Measurements from ENCODE around the gene ZBTB17.
A peak's percentile ranks its signal among the peaks of the same experiment; 100 is the strongest.
"Not testable (repeated sequence)": the region's sequence is repeated elsewhere in the genome, so short reads cannot be mapped to it uniquely, and the experiment has no call there.

The ZBTB17 gene

DNA sequence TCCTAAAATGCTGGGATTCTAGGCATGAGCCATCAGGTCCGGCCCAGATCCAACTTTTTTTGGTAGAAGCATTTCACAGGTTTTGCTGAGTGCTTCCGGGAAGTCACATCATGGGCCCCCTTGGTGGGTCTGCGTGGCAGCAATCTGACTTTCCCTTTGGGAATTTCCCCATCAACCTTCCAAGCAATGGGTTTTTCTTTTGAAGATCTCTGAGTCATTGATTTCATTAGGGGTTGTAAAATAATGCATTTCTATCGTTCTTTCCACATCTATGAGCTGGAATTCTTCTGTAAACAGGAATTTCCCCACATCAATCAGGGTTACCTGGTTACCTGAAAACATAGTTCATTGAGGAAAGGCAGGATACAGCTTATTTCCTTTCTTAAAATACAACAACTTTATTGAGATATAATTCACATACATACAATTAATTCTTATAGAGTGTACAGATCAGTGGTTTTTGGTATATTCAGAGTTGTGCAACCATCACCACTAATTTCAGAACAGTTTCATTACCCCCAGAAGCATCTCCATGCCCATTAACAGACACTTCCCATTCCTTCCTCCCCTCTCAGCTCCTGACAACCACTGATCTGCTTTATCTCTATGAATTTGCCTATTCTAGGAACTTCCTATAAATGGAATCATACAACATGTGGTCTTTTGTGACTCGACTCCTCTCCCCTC is 9.9 kb upstream of the ZBTB17 start:
- DNase-seq: no peak

DNA sequence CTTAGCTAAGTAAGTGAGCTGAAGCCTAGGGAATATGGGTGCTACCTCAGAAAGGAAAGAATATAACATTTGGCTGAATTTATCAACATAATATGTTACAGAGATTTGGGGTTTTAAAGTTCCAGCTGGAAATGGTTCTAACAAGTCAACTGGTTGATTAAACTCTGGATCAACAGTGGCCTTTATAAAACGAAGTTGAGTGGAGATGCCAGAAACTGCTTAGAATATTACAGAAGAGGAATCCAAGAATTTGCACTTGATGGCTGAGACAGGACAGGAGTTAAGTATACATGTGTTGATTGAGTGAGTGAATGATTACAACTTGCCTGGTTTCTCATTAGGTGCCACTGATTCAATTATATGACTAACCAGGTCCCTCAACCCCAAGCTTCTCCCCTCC is 7.4 kb upstream of the ZBTB17 start:
- DNase-seq: no peak

DNA sequence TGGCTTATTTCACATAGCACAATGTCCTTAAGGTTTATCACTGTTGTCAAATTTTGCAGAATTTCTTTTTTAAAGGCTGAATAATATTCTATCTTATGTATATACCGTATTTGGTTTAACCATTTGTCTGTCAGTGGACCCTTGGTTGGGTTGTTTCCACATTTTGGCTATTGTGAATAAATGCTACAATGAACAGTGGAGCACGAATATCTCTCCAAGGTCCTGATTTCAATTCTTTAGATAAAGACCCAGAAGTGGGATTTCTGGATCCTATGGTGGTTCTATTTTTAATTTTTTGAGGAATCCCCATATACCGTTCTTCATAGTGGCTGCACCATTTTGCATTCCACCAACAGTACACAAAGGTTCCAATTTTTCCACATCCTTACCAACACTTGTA is 5.8 kb upstream of the ZBTB17 start:
- no peak for DNase-seq

DNA sequence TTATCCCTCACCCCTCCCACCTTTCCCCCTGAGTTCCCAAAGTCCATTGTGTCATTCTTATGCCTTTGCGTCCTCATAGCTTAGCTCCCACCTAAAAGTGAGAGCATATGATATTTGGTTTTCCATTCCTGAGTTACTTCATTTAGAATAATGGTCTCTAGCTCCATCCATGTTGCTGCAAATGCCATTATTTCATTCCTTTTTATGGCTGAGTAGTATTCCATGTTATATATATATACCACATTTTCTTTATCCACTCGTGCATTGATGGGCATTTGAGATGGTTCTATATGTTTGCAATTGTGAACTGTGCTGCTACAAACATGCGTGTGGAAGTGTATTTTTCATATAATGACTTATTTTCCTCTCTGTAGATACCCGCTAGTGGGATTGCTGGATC is 2.0 kb upstream of the ZBTB17 start:
- DNase-seq: not testable (repeated sequence)

DNA sequence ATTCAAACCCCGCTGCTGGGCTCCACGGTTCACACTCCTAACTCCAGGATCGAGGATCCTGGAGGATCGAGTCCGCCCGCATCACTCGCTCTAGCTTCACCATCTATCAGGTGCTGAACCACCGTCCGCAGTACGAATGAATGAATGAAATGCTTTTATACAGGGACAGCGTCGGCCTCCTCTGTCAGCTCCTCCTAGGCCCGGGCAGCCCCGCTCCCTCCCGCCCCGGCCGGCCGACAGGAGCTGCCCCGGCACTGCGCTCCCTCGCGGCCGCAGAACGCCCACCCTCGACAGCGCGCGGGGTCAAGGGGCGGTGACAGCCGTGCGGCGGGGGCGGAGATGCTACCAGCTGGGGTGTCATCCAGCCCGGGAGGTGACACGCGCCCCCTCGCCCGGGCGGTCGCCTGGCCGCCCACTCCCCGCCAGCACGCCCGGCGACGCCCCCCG is 520 bp downstream of the ZBTB17 start:
- DNase-seq: peak; percentile 76

DNA sequence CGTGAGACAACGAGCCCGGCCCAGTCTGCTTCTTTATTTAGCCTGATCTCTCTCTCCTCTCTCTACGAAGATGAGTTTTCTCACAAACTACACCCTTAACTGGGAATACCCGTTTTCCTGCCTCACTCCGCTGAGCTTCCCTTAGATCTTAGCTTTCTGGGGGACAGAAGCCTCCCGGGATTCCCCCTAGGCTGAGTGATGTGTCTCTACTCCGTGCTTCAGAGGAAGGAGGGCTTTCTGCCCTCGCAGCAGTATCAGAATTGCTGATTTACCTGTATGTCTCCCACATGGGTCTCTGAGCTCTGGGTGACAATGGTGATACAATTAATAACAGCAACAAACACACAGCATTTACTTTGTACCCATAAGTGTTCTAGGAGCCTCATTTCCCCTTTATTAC is 1.0 kb downstream of the ZBTB17 start:
- peak; percentile 47 for DNase-seq

DNA sequence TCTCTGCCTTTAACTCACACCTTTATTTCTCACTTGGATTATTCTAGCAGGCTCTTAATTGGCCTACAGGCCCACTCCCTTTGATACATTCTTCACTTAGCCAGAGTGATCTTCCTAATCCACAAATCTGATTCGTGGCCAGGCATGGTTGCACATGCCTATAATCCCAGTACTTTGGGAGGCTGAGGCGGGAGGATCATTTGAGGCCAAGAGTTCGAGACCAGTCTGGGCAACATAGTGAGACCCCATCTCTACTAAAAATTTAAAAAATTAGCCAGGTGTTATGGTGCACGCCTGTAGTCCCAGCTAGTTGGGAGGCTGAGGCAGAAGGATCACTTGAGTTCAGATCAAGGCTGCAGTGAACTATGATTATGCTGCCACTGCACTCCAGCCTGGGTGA is 2.1 kb downstream of the ZBTB17 start:
- no peak for DNase-seq

DNA sequence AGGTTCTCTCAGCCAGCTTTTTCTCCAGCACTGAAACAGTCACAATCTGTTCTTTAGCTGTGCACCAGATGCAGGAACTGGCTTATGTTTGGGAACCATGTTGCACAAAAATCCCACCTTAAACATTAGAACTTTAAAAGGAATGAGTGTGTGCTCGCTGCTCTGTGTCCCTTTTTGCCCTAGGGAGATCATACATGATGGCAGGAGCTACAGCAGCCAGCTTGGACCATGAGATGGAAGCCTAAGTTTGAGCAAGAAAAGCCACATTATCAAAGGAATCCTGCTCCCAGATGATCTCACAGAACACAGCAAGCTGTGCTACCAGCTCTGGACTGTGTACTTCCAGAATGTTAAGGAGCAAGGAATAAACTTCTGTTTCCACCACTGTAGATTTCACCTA is 3.5 kb downstream of the ZBTB17 start:
- no peak for DNase-seq

DNA sequence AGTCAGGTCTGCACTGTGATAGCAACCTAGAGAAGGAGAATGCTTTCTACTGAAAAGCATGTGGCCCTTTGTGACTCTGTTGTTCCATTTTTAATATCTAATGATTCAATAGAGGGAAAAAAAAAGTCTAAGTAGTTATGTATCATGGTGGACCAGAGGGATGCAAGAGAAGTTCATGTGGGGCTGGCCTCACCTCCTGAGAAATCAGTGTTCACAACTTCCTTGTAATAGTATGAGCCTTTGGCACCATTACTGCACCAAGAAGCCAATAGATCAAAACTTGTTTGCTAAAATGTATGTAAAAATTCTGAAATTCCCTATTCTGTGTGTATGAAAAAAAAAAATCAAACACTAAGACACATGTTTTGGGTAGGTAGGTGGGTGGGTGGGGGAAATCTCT is 5.0 kb downstream of the ZBTB17 start:
- no peak for DNase-seq

DNA sequence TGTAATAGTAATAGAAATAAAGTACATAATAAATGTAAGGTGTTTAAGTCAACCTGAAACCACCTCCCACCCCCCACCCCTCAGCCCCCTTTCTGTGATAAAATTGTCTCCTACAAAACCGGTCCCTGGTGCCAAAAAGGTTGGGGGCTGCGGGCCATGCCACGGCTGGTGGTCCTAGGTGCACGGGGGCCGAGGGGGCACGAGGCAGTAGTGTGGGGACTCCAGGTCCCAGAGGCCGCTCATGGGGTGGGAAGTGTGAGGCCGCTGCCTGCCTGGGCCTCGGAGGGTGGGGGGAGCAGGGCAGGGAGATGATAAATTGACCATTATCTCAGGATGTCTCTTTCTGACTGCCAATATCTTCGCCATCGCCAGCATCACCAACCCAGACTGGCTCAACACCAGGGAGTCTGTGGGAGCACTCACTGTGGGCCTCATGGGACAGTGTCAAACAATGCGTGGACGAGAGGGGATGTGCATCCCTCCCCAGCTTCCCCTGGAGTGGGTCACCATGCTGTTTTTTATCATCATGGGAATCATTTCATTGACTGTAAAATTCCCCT is 6.5 kb downstream of the ZBTB17 start:
- no peak for DNase-seq

DNA sequence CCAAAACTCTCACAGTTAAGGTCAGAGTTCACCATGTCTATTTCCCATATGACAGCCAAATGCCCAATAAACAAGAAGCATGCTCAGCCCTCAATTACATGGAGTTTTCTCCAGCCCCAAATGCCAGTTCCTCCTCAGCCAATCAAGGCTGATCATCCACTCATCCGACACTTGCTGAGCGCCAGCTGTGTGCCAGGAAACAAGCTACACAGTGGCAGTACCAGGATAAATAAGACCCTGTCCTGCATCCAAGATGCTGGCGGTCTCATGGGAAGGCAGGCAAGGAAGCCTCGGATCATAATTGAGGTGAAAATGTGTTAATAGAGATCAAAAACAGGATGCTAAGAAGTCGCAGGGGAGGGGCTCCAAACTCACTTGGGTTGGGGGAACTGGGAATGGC is 7.7 kb downstream of the ZBTB17 start:
- DNase-seq: no peak

DNA sequence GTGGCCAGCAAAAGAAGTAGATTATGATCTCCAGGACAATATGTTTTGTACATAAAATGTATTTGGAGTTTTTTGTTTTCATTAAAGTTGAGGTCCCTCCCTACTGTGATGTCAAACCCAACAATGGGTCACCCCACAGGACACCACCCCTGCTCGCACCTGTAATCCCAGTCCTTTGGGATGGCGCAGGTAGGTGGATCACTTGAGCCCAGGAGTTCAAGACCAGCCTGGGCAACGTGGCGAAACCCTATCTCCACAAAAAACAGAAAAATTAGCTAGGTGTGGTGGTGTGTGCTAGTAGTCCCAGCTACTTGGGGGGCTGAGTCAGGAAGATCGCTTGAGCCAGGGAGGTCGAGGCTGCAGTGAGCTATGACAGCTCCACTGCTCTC is 9.0 kb downstream of the ZBTB17 start:
- no peak for DNase-seq

DNA sequence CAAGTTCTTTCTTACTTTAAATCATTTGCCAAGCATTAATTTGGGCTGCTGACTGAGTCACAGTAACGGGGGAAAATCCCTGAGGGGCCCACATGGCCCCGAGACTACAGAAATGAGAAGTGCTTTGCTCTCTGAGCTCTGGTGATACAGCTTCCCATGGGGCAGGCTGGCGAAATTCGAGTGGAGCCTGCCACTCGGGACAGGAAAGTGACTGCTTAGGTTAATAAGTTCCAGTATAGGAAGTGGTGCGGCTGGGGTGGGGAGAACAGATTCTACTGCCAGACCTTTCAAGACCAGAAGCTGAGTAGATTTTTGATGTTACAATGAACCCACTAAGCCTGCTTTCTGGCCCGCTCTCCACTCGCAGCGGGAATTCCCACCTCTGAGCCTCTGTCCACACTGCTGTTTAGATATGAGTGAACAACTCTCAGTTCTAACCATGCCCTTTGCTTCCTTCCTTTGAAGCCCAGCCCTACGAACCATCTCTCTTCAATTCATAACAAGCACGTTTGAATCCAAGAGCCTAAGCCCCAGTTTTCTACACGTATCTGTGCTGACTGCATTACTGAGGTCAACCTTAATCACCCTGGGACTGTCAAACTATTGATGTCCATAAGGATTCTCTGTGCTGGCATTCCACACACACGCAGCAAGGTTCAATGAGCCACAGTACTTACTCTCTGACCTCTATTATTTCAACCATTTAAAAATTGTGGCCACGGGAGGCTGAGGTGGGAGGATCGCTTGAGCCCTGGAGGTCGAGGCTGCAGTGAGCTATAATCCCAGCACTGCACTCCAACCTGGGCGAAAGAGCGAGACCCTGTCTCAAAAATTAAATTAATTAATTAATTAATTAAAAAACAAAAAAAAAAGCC is 9.6 kb downstream of the ZBTB17 start:
- peak; percentile 95 for DNase-seq

DNA sequence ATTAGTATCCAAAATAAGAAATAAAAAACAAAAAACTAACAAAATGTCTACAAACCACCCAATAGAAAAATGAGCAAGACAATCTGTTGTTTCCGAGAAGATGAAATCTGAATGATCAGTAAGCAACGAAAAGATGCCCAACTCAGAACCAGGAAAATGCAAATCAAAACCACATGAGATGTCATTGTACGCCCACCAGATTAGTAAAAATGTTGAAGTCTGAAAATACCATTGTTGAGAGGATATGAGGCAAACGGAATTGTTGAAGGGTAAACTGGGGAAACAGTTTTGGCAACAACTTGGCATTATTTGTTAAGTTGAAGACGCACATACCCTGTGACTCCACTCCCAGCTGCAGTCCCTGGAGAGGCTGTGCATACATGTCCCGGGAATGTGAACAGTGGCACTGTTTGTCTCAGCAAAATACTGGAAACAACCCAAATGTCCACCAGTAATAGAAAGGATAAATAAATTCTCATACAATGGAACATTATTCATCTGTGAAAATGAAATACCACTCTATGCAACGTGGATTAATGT is 10.6 kb downstream of the ZBTB17 start:
- DNase-seq: peak; percentile 83

DNA sequence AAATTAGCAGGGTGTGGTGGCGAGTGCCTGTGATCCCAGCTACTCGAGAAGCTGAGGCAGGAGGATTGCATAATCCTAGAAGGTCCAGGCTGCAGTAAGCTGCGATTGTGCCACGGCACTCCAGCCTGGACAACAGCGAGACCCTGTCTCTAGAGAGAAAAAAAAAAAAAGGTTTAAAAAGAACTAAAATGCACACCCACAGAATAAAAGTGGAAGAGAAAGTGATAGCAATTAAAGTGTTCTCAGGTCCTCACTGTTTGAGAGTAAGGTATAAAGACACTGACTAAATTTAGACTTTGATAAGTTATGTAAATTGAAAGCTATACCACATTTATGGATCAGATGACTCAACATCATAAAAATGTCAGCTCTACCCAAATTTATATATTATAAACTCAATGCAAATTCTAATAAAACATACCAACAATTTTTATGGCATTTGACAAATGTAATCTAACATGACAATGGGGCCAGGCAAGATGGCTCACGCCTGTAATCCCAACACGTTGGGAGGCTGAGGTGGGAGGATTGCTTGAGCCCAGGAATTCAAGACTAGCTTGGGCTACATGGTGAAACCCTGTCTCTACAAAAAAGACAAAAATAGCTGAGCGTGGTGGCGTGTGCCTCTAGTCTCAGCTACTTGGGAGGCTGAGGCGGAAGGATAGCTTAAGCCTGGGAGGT is 11.8 kb downstream of the ZBTB17 start:
- peak; percentile 58 for DNase-seq

DNA sequence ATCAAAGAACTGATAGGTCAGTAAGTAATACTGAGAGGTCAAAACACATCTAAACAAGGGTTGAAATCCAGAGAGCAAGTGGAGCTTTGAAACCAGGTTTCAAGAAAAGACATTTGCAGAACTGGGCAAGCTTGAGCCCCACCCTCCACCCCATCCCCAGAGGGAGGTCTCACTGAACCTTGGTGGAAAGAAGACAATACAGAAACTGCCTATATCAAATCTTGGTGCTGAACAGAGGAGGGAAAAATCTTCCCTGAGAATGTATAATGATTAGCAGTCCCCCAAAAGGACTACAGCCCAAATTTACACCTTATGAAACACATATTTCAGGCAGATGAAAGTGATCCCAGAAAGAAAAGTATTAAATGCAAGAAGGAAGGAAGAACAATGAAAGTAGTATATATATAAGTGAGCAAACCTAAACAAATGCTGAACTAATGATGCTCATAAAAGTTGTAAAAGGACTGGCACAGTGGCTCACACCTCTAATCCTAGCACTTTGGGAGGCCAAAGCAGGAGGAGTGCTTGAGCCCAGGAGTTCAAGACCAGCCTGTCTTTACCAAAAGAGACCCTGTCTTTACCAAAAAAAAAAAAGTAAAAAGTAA is 12.4 kb downstream of the ZBTB17 start:
- DNase-seq: no peak

DNA sequence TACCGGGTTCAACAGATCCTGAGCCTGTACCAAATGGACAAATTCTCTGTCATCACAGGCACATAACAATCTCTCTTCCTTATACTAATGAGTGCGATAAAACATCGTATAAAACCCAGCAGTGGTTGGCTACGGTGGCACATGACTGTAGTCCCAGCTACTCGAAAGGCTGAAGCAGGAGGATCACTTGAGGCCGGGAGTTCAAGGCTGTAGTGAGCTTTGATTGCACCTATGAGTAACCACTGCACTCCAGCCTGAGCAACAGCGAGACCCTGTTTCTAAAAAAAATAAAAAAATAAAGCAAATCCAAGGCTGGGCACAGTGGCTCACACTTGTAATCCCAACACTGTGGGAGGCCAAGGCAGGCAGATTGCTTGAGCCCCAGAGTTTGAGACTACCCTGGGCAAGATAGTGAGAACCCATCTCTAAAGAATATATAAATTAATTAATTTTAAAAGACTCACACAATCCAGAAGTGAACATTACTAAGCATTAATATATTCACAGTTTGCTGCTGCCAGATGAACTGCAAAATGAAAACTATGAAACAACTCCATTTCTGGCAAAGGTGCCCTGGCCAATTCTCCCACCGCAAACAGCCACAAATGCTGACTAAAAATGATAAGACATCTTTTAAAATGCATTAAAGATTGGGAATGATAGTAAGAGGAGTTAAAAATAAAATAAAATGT is 13.1 kb downstream of the ZBTB17 start:
- no peak for DNase-seq

DNA sequence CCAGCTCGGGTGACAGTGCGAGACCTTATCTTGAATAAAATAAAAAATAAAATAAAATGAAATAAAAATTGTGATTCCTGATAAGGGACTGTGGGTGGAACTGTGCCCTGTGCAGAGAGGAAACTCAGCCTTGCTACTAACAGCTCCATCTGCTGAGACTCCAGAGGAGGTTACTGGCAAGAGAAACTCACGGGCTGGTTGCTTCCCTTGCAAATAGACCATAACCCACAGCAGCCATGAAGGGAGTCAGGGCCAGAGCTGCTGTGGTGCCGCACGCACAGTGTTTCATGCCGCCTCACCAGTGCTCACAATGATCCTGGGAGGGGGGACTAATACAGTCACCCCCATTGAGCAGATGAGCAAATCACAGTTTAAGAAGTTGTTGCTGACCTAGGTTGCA is 13.7 kb downstream of the ZBTB17 start:
- no peak for DNase-seq

DNA sequence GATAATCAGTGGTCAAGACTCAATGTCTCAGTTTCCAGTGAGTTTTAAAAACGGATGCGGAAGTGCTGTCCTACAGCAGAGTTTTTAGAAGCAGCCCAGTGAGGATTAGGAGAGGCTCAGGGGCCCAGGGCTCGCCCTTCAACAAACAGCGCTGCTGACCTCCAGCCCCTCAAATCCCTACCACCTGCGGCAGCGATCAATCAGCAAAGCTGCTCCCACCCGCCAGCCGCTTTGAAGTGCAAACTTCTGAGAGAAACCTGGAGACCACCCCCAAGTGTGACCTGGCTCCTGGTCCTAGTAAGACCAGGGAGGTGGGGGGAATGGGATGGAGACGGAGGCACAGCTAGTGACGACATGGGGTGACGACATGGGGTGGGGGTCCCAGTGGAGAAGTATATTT is 14.4 kb downstream of the ZBTB17 start:
- no peak for DNase-seq

DNA sequence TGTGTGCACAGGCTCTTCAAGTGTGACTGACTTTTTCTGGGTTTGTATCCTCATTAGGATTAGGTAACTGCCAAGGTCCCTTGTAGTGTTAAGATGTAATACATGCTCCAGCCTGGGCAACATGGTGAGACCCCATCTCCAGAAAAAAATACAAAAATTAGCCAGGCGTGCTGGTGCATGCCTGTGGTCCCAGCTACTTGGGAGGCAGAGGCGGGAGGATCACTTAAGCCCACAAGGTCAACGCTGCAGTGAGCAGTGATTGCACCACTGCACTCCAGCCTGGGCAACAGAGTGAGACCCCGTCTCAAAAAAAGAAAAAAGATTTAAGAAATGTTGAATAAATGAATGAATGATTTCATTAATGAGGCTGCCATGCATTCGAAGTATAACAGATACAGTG is 15.1 kb downstream of the ZBTB17 start:
- no peak for DNase-seq

DNA sequence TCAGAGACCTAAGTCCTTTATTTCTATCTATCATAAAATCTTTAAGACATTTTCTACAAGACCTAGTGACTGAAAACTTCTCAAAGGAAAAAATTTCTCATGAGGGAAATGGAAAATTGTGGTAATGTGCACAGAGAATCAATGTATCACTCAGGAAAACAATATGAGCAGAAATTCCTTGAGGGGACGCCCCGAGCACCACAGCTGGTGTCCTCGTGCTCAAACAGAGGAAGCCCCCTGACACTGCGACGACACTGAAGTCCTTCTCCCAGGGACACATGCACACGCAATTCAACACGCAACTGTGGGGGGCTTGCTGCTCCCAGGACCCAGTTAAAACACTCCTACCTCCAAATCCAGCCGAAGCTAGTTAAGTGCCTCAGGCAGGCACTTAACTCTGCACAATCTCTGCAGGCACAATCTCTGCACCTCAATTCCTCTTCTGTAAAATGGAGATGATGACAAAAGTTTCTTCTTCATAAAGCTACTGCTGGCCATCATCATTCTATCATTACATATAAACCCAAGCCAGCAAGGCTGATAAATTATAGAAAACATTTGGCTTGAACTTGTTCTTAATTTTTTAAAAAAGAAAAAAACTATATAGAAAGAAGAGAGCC is 16.0 kb downstream of the ZBTB17 start:
- DNase-seq: no peak

DNA sequence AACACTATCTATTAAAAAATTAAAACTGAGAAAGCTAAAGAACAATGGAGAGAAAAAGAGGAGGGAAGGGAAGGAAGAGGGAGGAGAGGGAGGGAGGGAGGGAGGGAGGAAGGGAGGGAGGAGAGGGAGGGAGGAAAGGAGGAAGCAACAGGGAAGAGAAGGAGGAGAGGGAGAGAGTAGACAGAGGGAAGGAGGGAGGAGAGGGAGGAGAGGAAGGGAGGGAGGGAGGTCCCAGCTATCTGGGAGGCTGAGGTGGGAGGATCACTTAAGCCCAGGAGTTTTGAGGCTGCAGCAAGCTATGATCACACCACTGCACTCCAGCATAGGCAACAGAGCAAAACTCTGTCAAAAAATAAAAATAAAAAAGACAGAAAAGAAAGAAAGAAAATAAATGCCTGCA is 16.5 kb downstream of the ZBTB17 start:
- no peak for DNase-seq

Data from activated CD4-positive, alpha-beta T cell treated with anti-CD3 and anti-CD28 coated beads, Interleukin-2, amount 50 U/mL, for 16 hours (primary cell).